GM12878 (cell line): ENCODE data around the gene TRNT1.

Experiments
- NFIC ChIP-seq: IDR thresholded peaks from 2 replicates; pipeline ENCODE4 v1.6.1; 2012; ENCODE audit warnings: low read depth, mild to moderate bottlenecking, inconsistent platforms, low read length, moderate library complexity
- RFX5 ChIP-seq: IDR thresholded peaks from 2 replicates; pipeline ENCODE4 v1.6.1; 2011; ENCODE audit warnings: low read depth, low read length, improper control_type of control experiment
- SMC3 ChIP-seq: IDR thresholded peaks from 2 replicates; pipeline ENCODE4 v1.6.1; 2011; ENCODE audit warnings: low read length, improper control_type of control experiment, borderline replicate concordance
- SP1 ChIP-seq: IDR thresholded peaks from one replicate; pipeline ENCODE4 v1.6.1; 2011; ENCODE audit warnings: low read depth, low read length
- TCF3 ChIP-seq: IDR thresholded peaks from 2 replicates; pipeline ENCODE4 v1.6.1; 2012; ENCODE audit warnings: low read depth, mild to moderate bottlenecking, low read length, borderline replicate concordance; ENCODE audit not compliant: insufficient read depth
- ZNF687 ChIP-seq: fragments of 450-650 bp; IDR thresholded peaks from 2 replicates; pipeline ENCODE4 v1.6.1; 2017; ENCODE audit warnings: mild to moderate bottlenecking, moderate library complexity
- TF ChIP-seq, protein P1 (sequence below), 3 experiments: IDR thresholded peaks in 2 of 3; conservative IDR thresholded peaks in 1 of 3; 2 replicates each; pipeline ENCODE4 v1.5.1; 2011; ENCODE audit warnings: low read depth in 3 of 3, low read length in 3 of 3, mild to moderate bottlenecking in 3 of 3, control low read depth in 2 of 3, moderate library complexity in 2 of 3, inconsistent platforms in 1 of 3, mixed read lengths in 1 of 3; ENCODE audit not compliant: control insufficient read depth in 2 of 3, insufficient read depth in 1 of 3; ENCODE audit errors: extremely low read depth in 1 of 3

DNA sequence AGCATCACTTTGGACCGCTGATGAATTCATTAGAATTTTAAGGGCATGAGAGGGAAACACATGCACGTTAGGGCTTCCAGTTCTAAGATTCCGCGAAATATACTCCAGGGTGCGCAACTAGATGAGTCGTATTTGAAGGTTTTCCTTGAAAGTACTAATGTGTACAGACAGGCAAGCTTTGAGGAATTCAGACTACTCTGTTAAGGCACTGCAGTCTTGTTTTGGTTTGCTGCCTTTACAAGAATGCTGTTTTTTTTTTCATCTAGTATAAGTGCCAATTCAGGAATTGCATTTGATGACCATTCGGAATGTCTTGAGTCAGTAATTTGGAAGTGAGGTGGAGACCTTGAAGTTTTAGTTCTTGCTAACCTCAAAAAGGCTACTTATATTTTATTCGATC is 19.1 kb downstream of the TRNT1 start:
- no peak for TF ChIP-seq RFX5
- no peak for TF ChIP-seq SMC3
- TF ChIP-seq, protein P1, sequence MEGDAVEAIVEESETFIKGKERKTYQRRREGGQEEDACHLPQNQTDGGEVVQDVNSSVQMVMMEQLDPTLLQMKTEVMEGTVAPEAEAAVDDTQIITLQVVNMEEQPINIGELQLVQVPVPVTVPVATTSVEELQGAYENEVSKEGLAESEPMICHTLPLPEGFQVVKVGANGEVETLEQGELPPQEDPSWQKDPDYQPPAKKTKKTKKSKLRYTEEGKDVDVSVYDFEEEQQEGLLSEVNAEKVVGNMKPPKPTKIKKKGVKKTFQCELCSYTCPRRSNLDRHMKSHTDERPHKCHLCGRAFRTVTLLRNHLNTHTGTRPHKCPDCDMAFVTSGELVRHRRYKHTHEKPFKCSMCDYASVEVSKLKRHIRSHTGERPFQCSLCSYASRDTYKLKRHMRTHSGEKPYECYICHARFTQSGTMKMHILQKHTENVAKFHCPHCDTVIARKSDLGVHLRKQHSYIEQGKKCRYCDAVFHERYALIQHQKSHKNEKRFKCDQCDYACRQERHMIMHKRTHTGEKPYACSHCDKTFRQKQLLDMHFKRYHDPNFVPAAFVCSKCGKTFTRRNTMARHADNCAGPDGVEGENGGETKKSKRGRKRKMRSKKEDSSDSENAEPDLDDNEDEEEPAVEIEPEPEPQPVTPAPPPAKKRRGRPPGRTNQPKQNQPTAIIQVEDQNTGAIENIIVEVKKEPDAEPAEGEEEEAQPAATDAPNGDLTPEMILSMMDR (IDR thresholded peaks at IDR 0.05 in 2 of 3, conservative IDR thresholded peaks at IDR 0.05 in 1 of 3; ENCODE audit: control insufficient read depth in 2 of 3, extremely low read depth in 1 of 3, insufficient read depth in 1 of 3, low read depth in 3 of 3, low read length in 3 of 3) = no peak
- TF ChIP-seq NFIC = no peak
- no peak for TF ChIP-seq SP1
- no peak for TF ChIP-seq TCF3
- TF ChIP-seq ZNF687 = no peak
